Neural cell (in vitro differentiated cells): ENCODE measurements around the gene FAM20B. TPM values are rescaled to one million over a fixed set of nuclear protein-coding genes. Genes with fewer than 3 reads are reported as not detected.

Experiments
- H2AFZ ChIP-seq: fragments of 200-600, 300-800 bp; sonication (generic), shearing (Covaris generic); 2 replicates; pipeline ENCODE4 v1.6.0; 2014; ENCODE audit warnings: low read depth, mild to moderate bottlenecking, antibody characterized with exemption, low read length, moderate library complexity
- H3F3A ChIP-seq: fragments of 200-600 bp; shearing (Covaris generic); 2 replicates; pipeline ENCODE4 v1.6.1; 2016; ENCODE audit warnings: mild to moderate bottlenecking, moderate library complexity, mixed read lengths, antibody characterized with exemption, low read length; ENCODE audit not compliant: insufficient read depth, poor library complexity, severe bottlenecking
- H3K27ac ChIP-seq: fragments of 200-600, 300-800 bp; sonication (generic), shearing (Covaris generic); 2 replicates; pipeline ENCODE4 v1.5.1; 2014; ENCODE audit warnings: mild to moderate bottlenecking, low read length, moderate library complexity
- H3K27me3 ChIP-seq: fragments of 300-800, 200-600 bp; sonication (generic), shearing (Covaris generic); 2 replicates; pipeline ENCODE4 v1.6.0; 2014; ENCODE audit warnings: mild to moderate bottlenecking, low read depth, low read length, moderate library complexity; ENCODE audit not compliant: insufficient read depth
- H3K36me3 ChIP-seq: fragments of 300-800, 200-600 bp; sonication (generic), shearing (Covaris generic); 2 replicates; pipeline ENCODE4 v1.5.1; 2014; ENCODE audit warnings: mild to moderate bottlenecking, antibody characterized with exemption, low read length, moderate library complexity; ENCODE audit not compliant: insufficient read depth
- H3K4me2 ChIP-seq: fragments of 300-800, 200-600 bp; sonication (generic), shearing (Covaris generic); 2 replicates; pipeline ENCODE4 v1.6.0; 2014; ENCODE audit warnings: mild to moderate bottlenecking, low read length
- H3K4me3 ChIP-seq: fragments of 300-800, 200-600 bp; sonication (generic), shearing (Covaris generic); 2 replicates; pipeline ENCODE4 v1.5.1; 2014; ENCODE audit warnings: mild to moderate bottlenecking, low read length, moderate library complexity
- H3K79me2 ChIP-seq: fragments of 200-600 bp; shearing (Covaris generic); replicated peaks from 2 replicates; pipeline ENCODE4 v1.6.0; 2014; ENCODE audit warnings: mild to moderate bottlenecking, low read length, moderate library complexity; ENCODE audit not compliant: insufficient read depth
- H3K9ac ChIP-seq: fragments of 300-800, 200-600 bp; sonication (generic), shearing (Covaris generic); 2 replicates; pipeline ENCODE4 v1.6.1; 2016; ENCODE audit warnings: mild to moderate bottlenecking, low read length, mixed read lengths
- H3K9me2 ChIP-seq: fragments of 200-600 bp; shearing (Covaris generic); 2 replicates; pipeline ENCODE4 v1.6.1; 2016; ENCODE audit warnings: mild to moderate bottlenecking, low read length, mixed read lengths; ENCODE audit not compliant: insufficient read depth
- H3K9me3 ChIP-seq: fragments of 200-600, 300-800 bp; sonication (generic), shearing (Covaris generic); 2 replicates; pipeline ENCODE4 v1.6.1; 2016; ENCODE audit warnings: mild to moderate bottlenecking, mixed run types, low read length, moderate library complexity, mixed read lengths
- H4K20me1 ChIP-seq: fragments of 200-600 bp; shearing (Covaris generic); 2 replicates; pipeline ENCODE4 v1.6.1; 2016; ENCODE audit warnings: mild to moderate bottlenecking, mixed run types; ENCODE audit not compliant: insufficient read depth
- EP300 ChIP-seq: fragments of 450-650 bp; conservative IDR thresholded peaks from 2 replicates; pipeline ENCODE4 v1.6.1; 2014; ENCODE audit warnings: antibody characterized with exemption, mild to moderate bottlenecking, moderate library complexity; ENCODE audit not compliant: poor library complexity, severe bottlenecking
- EZH2 ChIP-seq: fragments of 200-600, 300-800 bp; shearing (Covaris generic), sonication (generic); IDR thresholded peaks from 2 replicates; pipeline ENCODE4 v1.6.1; 2014; ENCODE audit warnings: antibody characterized with exemption, low read length, borderline replicate concordance, mild to moderate bottlenecking; ENCODE audit not compliant: insufficient read depth, poor library complexity, severe bottlenecking
- MXI1 ChIP-seq: fragments of 450-650 bp; conservative IDR thresholded peaks from 2 replicates; pipeline ENCODE4 v1.6.1; 2014; ENCODE audit warnings: antibody characterized with exemption, mild to moderate bottlenecking; ENCODE audit not compliant: poor library complexity, severe bottlenecking
- POLR2AphosphoS5 ChIP-seq: IDR thresholded peaks from 2 replicates; pipeline ENCODE4 v1.6.1; 2012
- RAD21 ChIP-seq: fragments of 450-650 bp; conservative IDR thresholded peaks from 2 replicates; pipeline ENCODE4 v1.6.1; 2014; ENCODE audit warnings: antibody characterized with exemption, mild to moderate bottlenecking, moderate library complexity
- SMC3 ChIP-seq: fragments of 450-650 bp; conservative IDR thresholded peaks from 2 replicates; pipeline ENCODE4 v1.6.1; 2014; ENCODE audit warnings: antibody characterized with exemption, mild to moderate bottlenecking, moderate library complexity; ENCODE audit not compliant: poor library complexity
- TAF1 ChIP-seq: IDR thresholded peaks from 2 replicates; pipeline ENCODE4 v1.6.1; 2012; ENCODE audit warnings: low read depth
- polyA plus RNA-seq: library from polyadenylated mRNA; depleted of rRNA; stranded (reverse); fragments of >200 nt; gene quantifications from 2 replicates; pipeline ENCODE4 v1.2.3, GENCODE V29; 2014
- TF ChIP-seq, protein P1 (sequence below): fragments of 450-650 bp; IDR thresholded peaks from 2 replicates; pipeline ENCODE4 v1.5.1; 2014; ENCODE audit warnings: antibody characterized with exemption, mild to moderate bottlenecking, moderate library complexity; ENCODE audit not compliant: poor library complexity, severe bottlenecking
- TF ChIP-seq, protein P2 (sequence below): IDR thresholded peaks from 2 replicates; pipeline ENCODE4 v1.6.1; 2012; ENCODE audit warnings: borderline replicate concordance

FAM20B gene
- polyA plus RNA-seq, 1 donor from 2014 or later, result 25.1 TPM

DNA sequence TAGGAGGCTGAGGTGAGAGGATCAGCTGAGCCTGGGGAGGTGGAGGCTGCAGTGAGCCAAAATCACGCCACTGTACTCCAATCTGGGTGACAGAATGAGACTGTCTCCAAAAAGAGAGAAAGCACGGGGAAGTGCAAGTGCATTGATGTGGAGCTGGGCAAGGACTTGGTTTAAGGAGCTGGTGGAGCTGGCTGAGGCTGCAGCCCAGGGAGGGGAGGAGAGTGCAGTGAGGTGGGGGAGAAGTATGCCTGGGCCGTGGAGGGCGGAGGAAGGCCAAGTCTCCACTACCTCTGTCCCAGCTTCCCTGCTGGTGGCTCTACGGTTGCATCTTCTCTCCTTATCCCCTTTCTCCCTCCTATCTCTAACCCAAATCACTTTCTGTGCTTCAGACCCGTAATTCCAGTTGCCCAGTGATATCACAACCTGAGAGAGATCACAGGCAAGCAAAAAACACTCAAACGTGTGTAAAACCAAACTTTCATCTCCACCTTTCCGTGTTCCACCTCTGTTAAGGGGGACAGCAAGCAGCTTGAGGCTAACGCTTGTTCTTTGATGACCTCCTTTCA, 67.3 kb downstream of the FAM20B start:
- Histone ChIP-seq H3K4me2 (no peak overlapping the region), H2AFZ (no peak overlapping the region), H3K9me2 (no peaks in the 10 kb centered on the region), H3K36me3 (no peaks in the 10 kb centered on the region), H3K27ac (no peak overlapping the region), H3K9me3 (no peaks in the 10 kb centered on the region), H3K4me3 (no peak overlapping the region), H3K27me3 (no peaks in the 10 kb centered on the region), H4K20me1 (no peaks in the 10 kb centered on the region), H3K79me2 (no peaks in the 10 kb centered on the region), H3F3A (no peaks in the 10 kb centered on the region), H3K9ac (no peak overlapping the region)
- TF ChIP-seq RAD21, result no peak

DNA sequence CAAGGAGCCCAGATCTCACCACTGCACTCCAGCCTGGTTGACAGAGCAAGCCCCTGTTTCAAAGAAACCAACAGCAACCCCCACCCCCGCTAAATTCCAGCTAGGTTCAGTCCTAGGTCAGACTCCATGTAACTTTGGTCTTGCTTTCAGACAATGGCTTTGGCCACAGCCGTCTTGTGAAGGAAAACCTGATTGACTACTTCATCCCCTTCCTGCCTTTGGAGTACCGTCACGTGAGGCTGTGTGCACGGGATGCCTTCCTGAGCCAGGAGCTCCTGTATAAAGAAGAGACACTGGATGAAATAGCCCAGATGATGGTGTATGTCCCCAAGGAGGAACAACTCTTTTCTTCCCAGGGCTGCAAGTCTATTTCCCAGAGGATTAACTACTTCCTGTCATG, 69.1 kb downstream of the FAM20B start:
- H3K4me3 ChIP-seq, result no peak overlapping the region
- no peaks in the 10 kb centered on the region for H3K9me3 ChIP-seq
- TF ChIP-seq RAD21 (no peak), SMC3 (no peak), POLR2AphosphoS5 (no peak), MXI1 (no peak), EP300 (no peak), TAF1 (no peak), EZH2 (no peak)
- TF ChIP-seq, protein P1, sequence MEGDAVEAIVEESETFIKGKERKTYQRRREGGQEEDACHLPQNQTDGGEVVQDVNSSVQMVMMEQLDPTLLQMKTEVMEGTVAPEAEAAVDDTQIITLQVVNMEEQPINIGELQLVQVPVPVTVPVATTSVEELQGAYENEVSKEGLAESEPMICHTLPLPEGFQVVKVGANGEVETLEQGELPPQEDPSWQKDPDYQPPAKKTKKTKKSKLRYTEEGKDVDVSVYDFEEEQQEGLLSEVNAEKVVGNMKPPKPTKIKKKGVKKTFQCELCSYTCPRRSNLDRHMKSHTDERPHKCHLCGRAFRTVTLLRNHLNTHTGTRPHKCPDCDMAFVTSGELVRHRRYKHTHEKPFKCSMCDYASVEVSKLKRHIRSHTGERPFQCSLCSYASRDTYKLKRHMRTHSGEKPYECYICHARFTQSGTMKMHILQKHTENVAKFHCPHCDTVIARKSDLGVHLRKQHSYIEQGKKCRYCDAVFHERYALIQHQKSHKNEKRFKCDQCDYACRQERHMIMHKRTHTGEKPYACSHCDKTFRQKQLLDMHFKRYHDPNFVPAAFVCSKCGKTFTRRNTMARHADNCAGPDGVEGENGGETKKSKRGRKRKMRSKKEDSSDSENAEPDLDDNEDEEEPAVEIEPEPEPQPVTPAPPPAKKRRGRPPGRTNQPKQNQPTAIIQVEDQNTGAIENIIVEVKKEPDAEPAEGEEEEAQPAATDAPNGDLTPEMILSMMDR, result no peak
- TF ChIP-seq, protein P2, sequence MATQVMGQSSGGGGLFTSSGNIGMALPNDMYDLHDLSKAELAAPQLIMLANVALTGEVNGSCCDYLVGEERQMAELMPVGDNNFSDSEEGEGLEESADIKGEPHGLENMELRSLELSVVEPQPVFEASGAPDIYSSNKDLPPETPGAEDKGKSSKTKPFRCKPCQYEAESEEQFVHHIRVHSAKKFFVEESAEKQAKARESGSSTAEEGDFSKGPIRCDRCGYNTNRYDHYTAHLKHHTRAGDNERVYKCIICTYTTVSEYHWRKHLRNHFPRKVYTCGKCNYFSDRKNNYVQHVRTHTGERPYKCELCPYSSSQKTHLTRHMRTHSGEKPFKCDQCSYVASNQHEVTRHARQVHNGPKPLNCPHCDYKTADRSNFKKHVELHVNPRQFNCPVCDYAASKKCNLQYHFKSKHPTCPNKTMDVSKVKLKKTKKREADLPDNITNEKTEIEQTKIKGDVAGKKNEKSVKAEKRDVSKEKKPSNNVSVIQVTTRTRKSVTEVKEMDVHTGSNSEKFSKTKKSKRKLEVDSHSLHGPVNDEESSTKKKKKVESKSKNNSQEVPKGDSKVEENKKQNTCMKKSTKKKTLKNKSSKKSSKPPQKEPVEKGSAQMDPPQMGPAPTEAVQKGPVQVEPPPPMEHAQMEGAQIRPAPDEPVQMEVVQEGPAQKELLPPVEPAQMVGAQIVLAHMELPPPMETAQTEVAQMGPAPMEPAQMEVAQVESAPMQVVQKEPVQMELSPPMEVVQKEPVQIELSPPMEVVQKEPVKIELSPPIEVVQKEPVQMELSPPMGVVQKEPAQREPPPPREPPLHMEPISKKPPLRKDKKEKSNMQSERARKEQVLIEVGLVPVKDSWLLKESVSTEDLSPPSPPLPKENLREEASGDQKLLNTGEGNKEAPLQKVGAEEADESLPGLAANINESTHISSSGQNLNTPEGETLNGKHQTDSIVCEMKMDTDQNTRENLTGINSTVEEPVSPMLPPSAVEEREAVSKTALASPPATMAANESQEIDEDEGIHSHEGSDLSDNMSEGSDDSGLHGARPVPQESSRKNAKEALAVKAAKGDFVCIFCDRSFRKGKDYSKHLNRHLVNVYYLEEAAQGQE, result no peak
- no peaks in the 10 kb centered on the region for H3K9me2 ChIP-seq
- no peaks in the 10 kb centered on the region for H3K27me3 ChIP-seq
- H4K20me1 ChIP-seq, result no peaks in the 10 kb centered on the region
- no peaks in the 10 kb centered on the region for H3F3A ChIP-seq
- no peaks in the 10 kb centered on the region for H3K79me2 ChIP-seq
- H3K36me3 ChIP-seq, result no peaks in the 10 kb centered on the region
- no peak overlapping the region for H2AFZ ChIP-seq
- no peak overlapping the region for H3K4me2 ChIP-seq
- no peak overlapping the region for H3K9ac ChIP-seq
- H3K27ac ChIP-seq, result no peak overlapping the region

DNA sequence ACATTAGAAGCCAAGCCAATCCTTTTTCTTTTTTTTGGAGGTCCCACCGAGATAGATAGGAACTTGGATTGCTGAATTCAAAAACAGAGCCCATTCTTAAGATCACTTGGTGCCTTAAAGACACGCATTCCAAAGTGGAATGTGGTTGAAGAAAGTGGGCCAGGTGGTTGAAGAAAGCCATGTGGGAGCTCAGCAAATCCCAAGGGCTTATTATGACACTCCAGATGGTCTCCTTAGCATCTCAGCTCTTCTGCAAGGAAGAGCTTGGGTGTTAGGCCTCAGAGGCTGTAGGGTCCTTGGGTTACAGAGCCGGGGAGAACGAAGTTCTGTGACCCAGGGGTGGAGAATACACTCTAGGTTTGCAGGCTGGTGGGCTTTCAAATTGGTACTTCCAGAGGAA, 69.7 kb downstream of the FAM20B start:
- no peaks in the 10 kb centered on the region for H3K36me3 ChIP-seq
- H3K79me2 ChIP-seq, result no peaks in the 10 kb centered on the region
- no peak for TF ChIP-seq RAD21
- TF ChIP-seq, protein P2, result no peak
- TF ChIP-seq, protein P1, result no peak
- no peak for TF ChIP-seq MXI1
- TF ChIP-seq POLR2AphosphoS5, result no peak
- no peak for TF ChIP-seq EP300
- no peak for TF ChIP-seq SMC3
- no peak for TF ChIP-seq TAF1
- no peak for TF ChIP-seq EZH2
- H2AFZ ChIP-seq, result no peak overlapping the region
- H3F3A ChIP-seq, result no peaks in the 10 kb centered on the region
- no peak overlapping the region for H3K9ac ChIP-seq
- no peak overlapping the region for H3K27ac ChIP-seq
- H3K9me2 ChIP-seq, result no peaks in the 10 kb centered on the region
- H3K4me3 ChIP-seq, result no peak overlapping the region
- H4K20me1 ChIP-seq, result no peaks in the 10 kb centered on the region
- no peaks in the 10 kb centered on the region for H3K9me3 ChIP-seq
- no peaks in the 10 kb centered on the region for H3K27me3 ChIP-seq
- H3K4me2 ChIP-seq, result no peak overlapping the region
